PC-9 (cell line): ENCODE data around the gene PRKCI. TPM values are rescaled to one million over a fixed set of nuclear protein-coding genes. Genes with fewer than 3 reads are reported as not detected.
"Not testable (repeated sequence)": the region's sequence is repeated elsewhere in the genome, so short reads cannot be mapped to it uniquely, and the experiment has no call there.

Experiments
- BruUV-seq: library from RNA; stranded (reverse); fragments of 400-500 nt; replicated peaks from 2 replicates; lab custom pipeline; 2021; lab: Mats Ljungman, UMichigan
- CTCF ChIA-PET: fragments of 300-600 bp; sonication (Branson Sonifier 250); formaldehyde crosslinking; loops from one replicate; lab custom pipeline; 2022; ENCODE audit warnings: antibody characterized with exemption; lab: Charles Lee
- POLR2A ChIA-PET: fragments of 300-600 bp; sonication (Branson Sonifier 250); formaldehyde crosslinking; loops from one replicate; lab custom pipeline; 2022; ENCODE audit warnings: antibody characterized with exemption; ENCODE audit not compliant: unreplicated experiment; lab: Charles Lee
- DNase-seq, 2 experiments: peaks; one replicate each; pipeline versions ENCODE4 v3.0.0 to v3.0.0-alpha.2; 2015 to 2022; ENCODE audit warnings: mixed read lengths in 1 of 2
- H2AFZ ChIP-seq: fragments of 200-600 bp; sonication (generic); 2 replicates; pipeline ENCODE4 v1.8.1; 2017; ENCODE audit warnings: antibody characterized with exemption
- H3F3A ChIP-seq: fragments of 200-600 bp; sonication (generic); 2 replicates; pipeline ENCODE4 v1.8.1; 2017; ENCODE audit warnings: antibody characterized with exemption, mild to moderate bottlenecking, low read depth; ENCODE audit not compliant: insufficient read depth
- H3K27ac ChIP-seq: fragments of 200-600 bp; sonication (generic); 2 replicates; pipeline ENCODE4 v1.6.1; 2016; ENCODE audit warnings: mixed run types
- H3K27me3 ChIP-seq: fragments of 200-600 bp; sonication (generic); 2 replicates; pipeline ENCODE4 v1.6.1; 2016; ENCODE audit warnings: low read depth, mixed run types; ENCODE audit not compliant: insufficient read depth
- H3K36me3 ChIP-seq: fragments of 200-600 bp; sonication (generic); 2 replicates; pipeline ENCODE4 v1.6.1; 2016; ENCODE audit warnings: low read depth, mixed run types
- H3K4me1 ChIP-seq: fragments of 200-600 bp; sonication (generic); replicated peaks from 2 replicates; pipeline ENCODE4 v1.6.1; 2016; ENCODE audit warnings: mixed run types; ENCODE audit not compliant: insufficient read depth
- H3K4me2 ChIP-seq: fragments of 200-600 bp; sonication (generic); 2 replicates; pipeline ENCODE4 v1.6.1; 2017; ENCODE audit warnings: mixed run types
- H3K4me3 ChIP-seq: fragments of 200-600 bp; sonication (generic); 2 replicates; pipeline ENCODE4 v1.6.1; 2016; ENCODE audit warnings: mixed run types
- H3K79me2 ChIP-seq: fragments of 200-600 bp; sonication (generic); 2 replicates; pipeline ENCODE4 v1.6.1; 2017; ENCODE audit warnings: low read depth, mixed run types
- H3K9me2 ChIP-seq: fragments of 200-600 bp; sonication (generic); 2 replicates; pipeline ENCODE4 v1.8.1; 2017; ENCODE audit warnings: mild to moderate bottlenecking; ENCODE audit not compliant: insufficient read depth
- H3K9me3 ChIP-seq: fragments of 200-600 bp; sonication (generic); 2 replicates; pipeline ENCODE4 v1.8.1; 2016; ENCODE audit warnings: low read depth; ENCODE audit not compliant: insufficient read depth
- H4K20me1 ChIP-seq: fragments of 200-600 bp; sonication (generic); 2 replicates; pipeline ENCODE4 v1.8.1; 2017; ENCODE audit not compliant: insufficient read depth
- CTCF ChIP-seq: fragments of 200-600 bp; sonication (generic); conservative IDR thresholded peaks from 2 replicates; pipeline ENCODE4 v1.6.1; 2017; ENCODE audit warnings: mixed run types, antibody characterized with exemption, mild to moderate bottlenecking, moderate library complexity
- EZH2 ChIP-seq: fragments of 200-600 bp; sonication (generic); IDR thresholded peaks from 2 replicates; pipeline ENCODE4 v1.8.0; 2017; ENCODE audit warnings: antibody characterized with exemption, low read depth
- intact Hi-C: fragments of 100-400 bp; cut with micrococcal nuclease; formaldehyde crosslinking; loops from one replicate; pipeline ENCODE4 v1.10.0; 2022; ENCODE audit not compliant: unreplicated experiment
- total RNA-seq: library from RNA; stranded (reverse); gene quantifications from 2 replicates; pipeline ENCODE4 v1.2.3, GENCODE V29; 2021

The PRKCI gene
- total RNA-seq, 1 experiment from 2014 or later: 104 TPM

GRCh38 chr3:170189398-170190256, 32.6 kb upstream of the PRKCI start:
- Histone ChIP-seq H3K36me3 (no peaks in the 10 kb centered on the region), H3K4me1 (no peaks in the 10 kb centered on the region), H3K9me2 (0 out of 2 replicates have a peak, but pooled peaks cover 3% of the 10 kb centered on the region), H2AFZ (no peak overlapping the region), H3K27ac (no peak overlapping the region), H3K4me2 (peak overlapping the region; percentile 4), H3K27me3 (no peaks in the 10 kb centered on the region), H3K4me3 (no peak overlapping the region), H3K9me3 (no peaks in the 10 kb centered on the region), H3F3A (peaks cover 4% of the 10 kb centered on the region; the same call in 1 of the 2 replicates), H3K79me2 (no peaks in the 10 kb centered on the region), H4K20me1 (no peaks in the 10 kb centered on the region)
- TF ChIP-seq CTCF (peak; percentile 23; the same call in 1 of the 2 replicates), EZH2 (no peak)
- intact Hi-C loops: loop anchor here (1.0 to 10.0 kb wide), 4 partner anchors 67 to 623 kb away; no protein-coding TSS in a partner anchor
- BruUV-seq: no TSS peak
- ChIA-PET POLR2A (interaction anchor here (0.6 to 0.7 kb wide), 2 partner anchors 218 to 626 kb away, joined by 3 to 4 read pairs; no protein-coding TSS in a partner anchor), CTCF (interaction anchor here (0.6 kb wide), 1 partner anchor 719 kb away, joined by 3 read pairs; the partner anchor contains the start of gene EIF5A2)
- no peak for DNase-seq

- peaks cover 10% of the 10 kb centered on the region for H3K4me1 ChIP-seq
- H3K79me2 ChIP-seq, H3F3A ChIP-seq, H3K27ac ChIP-seq, CTCF ChIA-PET, intact Hi-C loops, H4K20me1 ChIP-seq, H3K27me3 ChIP-seq, POLR2A ChIA-PET, DNase-seq, H3K36me3 ChIP-seq, H3K9me3 ChIP-seq, BruUV-seq, H3K4me3 ChIP-seq, H3K9me2 ChIP-seq, H3K4me2 ChIP-seq: not testable (repeated sequence)
- 0 out of 2 replicates have a peak overlapping the region, but pooled peaks have one; percentile 24 for H2AFZ ChIP-seq
These were observed 26.5 kb upstream of the PRKCI start for GRCh38 chr3:170195759-170196158.

GRCh38 chr3:170196833-170197232, 25.4 kb upstream of the PRKCI start:
- Histone ChIP-seq H3K9me2 (0 out of 2 replicates have a peak, but pooled peaks cover 3% of the 10 kb centered on the region), H3K4me3 (no peak overlapping the region), H2AFZ (no peak overlapping the region), H3K27ac (no peak overlapping the region), H3K36me3 (no peaks in the 10 kb centered on the region), H3K4me2 (0 out of 2 replicates have a peak overlapping the region, but pooled peaks have one; percentile 2), H3K27me3 (no peaks in the 10 kb centered on the region), H3F3A (no peaks in the 10 kb centered on the region), H3K9me3 (0 out of 2 replicates have a peak, but pooled peaks cover 3% of the 10 kb centered on the region), H4K20me1 (no peaks in the 10 kb centered on the region), H3K4me1 (peaks cover 10% of the 10 kb centered on the region), H3K79me2 (no peaks in the 10 kb centered on the region)
- ChIA-PET POLR2A (no interaction called here), CTCF (no interaction called here)
- TF ChIP-seq CTCF (no peak), EZH2 (no peak)
- intact Hi-C loops: no loop called here
- no TSS peak for BruUV-seq
- DNase-seq: peak; percentile 10 to 65
